Naive thymus-derived CD8-positive, alpha-beta T cell (primary cell): Measurements from ENCODE around the gene MICU1. TPM values are rescaled to one million over a fixed set of nuclear protein-coding genes. Genes with fewer than 3 reads are reported as not detected.
"Not testable (repeated sequence)": the region's sequence is repeated elsewhere in the genome, so short reads cannot be mapped to it uniquely, and the experiment has no call there.

ENCODE experiments used
- ATAC-seq, 2 donors: fragments of 150-1000 bp; cut with Tn5 transposase in 1 of 2; sonication (Bioruptor Pico), chemical (Tn5 transposase) in 1 of 2; 1 replicate in 1 of 2; 2 replicates in 1 of 2; pipeline ENCODE4 v1.10.0; 2021; ENCODE audit warnings: mild to moderate bottlenecking in 2 of 2, moderate library complexity in 2 of 2
- POLR2A ChIA-PET: fragments of 350-600 bp; sonication (Branson Sonifier 250); formaldehyde crosslinking; loops from one replicate; lab custom pipeline; 2021; ENCODE audit warnings: antibody characterized with exemption; lab: Charles Lee
- DNase-seq, 10 donors: peaks; one replicate each; pipeline versions ENCODE4 v3.0.0 to v3.0.0-alpha.2; 2020 to 2022
- H3K27ac Mint-ChIP-seq, 10 donors: one replicate each; pipeline ENCODE4 v1.8.0; 2020 to 2022; ENCODE audit warnings: mild to moderate bottlenecking in 10 of 10, mixed read lengths in 10 of 10, moderate library complexity in 4 of 10, inconsistent platforms in 1 of 10
- H3K27me3 Mint-ChIP-seq, 5 donors: one replicate each; pipeline ENCODE4 v1.8.0; 2021 to 2022; ENCODE audit warnings: mixed read lengths in 5 of 5
- H3K36me3 Mint-ChIP-seq, 3 donors: one replicate each; pipeline ENCODE4 v1.8.0; 2020 to 2022; ENCODE audit warnings: mixed read lengths in 3 of 3, mild to moderate bottlenecking in 2 of 3, inconsistent platforms in 1 of 3
- H3K4me1 Mint-ChIP-seq, 4 donors: one replicate each; pipeline ENCODE4 v1.8.0; 2021 to 2022; ENCODE audit warnings: mixed read lengths in 4 of 4
- H3K4me3 Mint-ChIP-seq, 10 donors: one replicate each; pipeline ENCODE4 v1.8.0; 2020 to 2022; ENCODE audit warnings: mild to moderate bottlenecking in 10 of 10, mixed read lengths in 10 of 10, moderate library complexity in 6 of 10, inconsistent platforms in 1 of 10
- H3K9me3 Mint-ChIP-seq, 9 donors: one replicate each; pipeline ENCODE4 v1.8.0; 2020 to 2022; ENCODE audit warnings: mixed read lengths in 9 of 9, mild to moderate bottlenecking in 3 of 9, inconsistent platforms in 1 of 9, moderate library complexity in 1 of 9
- polyA plus RNA-seq, 3 donors: library from polyadenylated mRNA; unstranded; fragments of 300-500 nt; fragmentation: Illumina TruSeq; gene quantifications; one replicate each; pipeline ENCODE4 v1.2.3, GENCODE V29; 2021
- total RNA-seq, 8 experiments: library from RNA in 2 of 8; stranded (reverse) in 2 of 8; gene quantifications; one replicate each; pipeline ENCODE4 v1.2.3 and lab custom pipeline; 2021 to 2026

The MICU1 gene
- total RNA-seq (10 to 100 TPM; 25.9 to 26.4 TPM), polyA plus RNA-seq (10 to 100 TPM; 20.7 to 24.1 (median 21.4) TPM), total RNA-seq (lab: John Stamatoyannopoulos, UW) (25.5 to 36.2 (median 30.5) reads per million in 6 experiments)

GRCh38 chr10:72625608-72626443 lies at the start of gene MICU1:
Gene MICU1 (minus strand): TSS chr10:72626079. CDS start chr10:72566793, 59,286 bp downstream.
- Mint-ChIP-seq H3K4me1 (peaks cover 5 to 22% (median 14%) of the 10 kb centered on the region in 4 donors), H3K27ac (peak within 1 kb of the TSS; percentile 90 to 98 (median 95)), H3K4me3 (peak within 1 kb of the TSS; percentile 90 to 100 (median 98)), H3K9me3 (no peaks in the 10 kb centered on the region), H3K36me3 (peaks cover 0 to 4% (median 0%) of the 10 kb centered on the region in 3 donors), H3K27me3 (no peaks in the 10 kb centered on the region)
- POLR2A ChIA-PET, result interaction anchor here (0.6 to 2.3 kb wide), 2 partner anchors 13 to 66 kb away, joined by 3 to 7 read pairs; partner anchors contain the start of gene MCU
- DNase-seq (peak; percentile 86 to 96 (median 90)), ATAC-seq (peak; percentile 99)

GRCh38 chr10:72674174-72674573 lies 48.3 kb upstream of the MICU1 start:
- H3K9me3 Mint-ChIP-seq, H3K27ac Mint-ChIP-seq, H3K27me3 Mint-ChIP-seq, H3K4me3 Mint-ChIP-seq, ATAC-seq, DNase-seq, H3K36me3 Mint-ChIP-seq, H3K4me1 Mint-ChIP-seq, POLR2A ChIA-PET: not testable (repeated sequence)

GRCh38 chr10:72673280-72673679 lies 47.4 kb upstream of the MICU1 start:
- Mint-ChIP-seq H3K27ac (no peak overlapping the region), H3K4me3 (no peak overlapping the region), H3K9me3 (peaks cover 0 to 3% (median 0%) of the 10 kb centered on the region in 9 donors), H3K36me3 (no peaks in the 10 kb centered on the region), H3K27me3 (peaks cover 0 to 7% (median 1%) of the 10 kb centered on the region in 5 donors), H3K4me1 (no peaks in the 10 kb centered on the region)
- DNase-seq (no peak), ATAC-seq (no peak)
- POLR2A ChIA-PET, result no interaction called here

- ATAC-seq, result no peak
- no peaks in the 10 kb centered on the region for H3K4me1 Mint-ChIP-seq
- no peaks in the 10 kb centered on the region for H3K9me3 Mint-ChIP-seq
- H3K4me3 Mint-ChIP-seq, result no peak overlapping the region
- DNase-seq, result no peak
- no peak overlapping the region for H3K27ac Mint-ChIP-seq
- POLR2A ChIA-PET, result interaction anchor here (0.5 to 0.6 kb wide), 2 partner anchors 8 to 13 kb away, joined by 3 to 5 read pairs; no protein-coding TSS in a partner anchor
- no peaks in the 10 kb centered on the region for H3K36me3 Mint-ChIP-seq
- H3K27me3 Mint-ChIP-seq, result peaks cover 0 to 5% (median 3%) of the 10 kb centered on the region in 5 donors
Measured at GRCh38 chr10:72667207-72667864, 41.5 kb upstream of the MICU1 start.

GRCh38 chr10:72665925-72666324 lies 40.0 kb upstream of the MICU1 start:
- POLR2A ChIA-PET, result interaction anchor here (0.7 kb wide), 1 partner anchor 150 kb away, joined by 5 read pairs; no protein-coding TSS in a partner anchor
- H3K27me3 Mint-ChIP-seq, result peaks cover 0 to 4% (median 2%) of the 10 kb centered on the region in 5 donors

GRCh38 chr10:72663971-72664370 lies 38.1 kb upstream of the MICU1 start:
- Mint-ChIP-seq H3K9me3 (no peaks in the 10 kb centered on the region), H3K4me1 (no peaks in the 10 kb centered on the region), H3K4me3 (no peak overlapping the region), H3K27me3 (peaks cover 0 to 6% (median 3%) of the 10 kb centered on the region in 5 donors), H3K27ac (no peak overlapping the region), H3K36me3 (no peaks in the 10 kb centered on the region)
- no peak for ATAC-seq
- POLR2A ChIA-PET, result interaction anchor here (0.6 kb wide), 1 partner anchor 8 kb away, joined by 3 read pairs; no protein-coding TSS in a partner anchor
- no peak for DNase-seq

More at GRCh38 chr10:72665925-72666324, 40.0 kb upstream of the MICU1 start:
- Mint-ChIP-seq H3K4me1 (no peaks in the 10 kb centered on the region), H3K9me3 (no peaks in the 10 kb centered on the region), H3K4me3 (no peak overlapping the region), H3K36me3 (no peaks in the 10 kb centered on the region), H3K27ac (no peak overlapping the region)
- DNase-seq, result no peak
- no peak for ATAC-seq

GRCh38 chr10:72661431-72661830 lies 35.6 kb upstream of the MICU1 start:
- H3K4me3 Mint-ChIP-seq, result no peak overlapping the region
- POLR2A ChIA-PET, result no interaction called here
- H3K27me3 Mint-ChIP-seq, result peaks cover 0 to 4% (median 1%) of the 10 kb centered on the region in 5 donors
- no peaks in the 10 kb centered on the region for H3K4me1 Mint-ChIP-seq
- no peaks in the 10 kb centered on the region for H3K9me3 Mint-ChIP-seq
- no peak for DNase-seq
- ATAC-seq, result no peak
- no peak overlapping the region for H3K27ac Mint-ChIP-seq
- no peaks in the 10 kb centered on the region for H3K36me3 Mint-ChIP-seq

- Mint-ChIP-seq H3K9me3 (no peaks in the 10 kb centered on the region), H3K4me3 (no peak overlapping the region), H3K27ac (no peak overlapping the region), H3K4me1 (no peaks in the 10 kb centered on the region), H3K27me3 (peaks cover 0 to 4% (median 1%) of the 10 kb centered on the region in 5 donors), H3K36me3 (no peaks in the 10 kb centered on the region)
- no peak for DNase-seq
- ATAC-seq, result no peak
- POLR2A ChIA-PET, result no interaction called here
Measured at GRCh38 chr10:72660220-72660619, 34.3 kb upstream of the MICU1 start.

GRCh38 chr10:72659694-72660093 lies 33.8 kb upstream of the MICU1 start:
- Mint-ChIP-seq H3K27ac (no peak overlapping the region), H3K4me3 (no peak overlapping the region), H3K27me3 (peaks cover 0 to 4% (median 1%) of the 10 kb centered on the region in 5 donors), H3K9me3 (no peaks in the 10 kb centered on the region), H3K36me3 (no peaks in the 10 kb centered on the region), H3K4me1 (no peaks in the 10 kb centered on the region)
- DNase-seq (no peak), ATAC-seq (no peak)
- POLR2A ChIA-PET, result no interaction called here

- H3K27ac Mint-ChIP-seq, result no peak overlapping the region
- H3K4me1 Mint-ChIP-seq, result no peaks in the 10 kb centered on the region
Measured at GRCh38 chr10:72658696-72659400, 33.0 kb upstream of the MICU1 start.

GRCh38 chr10:72654720-72655119 lies 28.8 kb upstream of the MICU1 start:
- DNase-seq, result no peak
- Mint-ChIP-seq H3K4me3 (no peak overlapping the region), H3K4me1 (no peaks in the 10 kb centered on the region), H3K27ac (no peak overlapping the region), H3K36me3 (no peaks in the 10 kb centered on the region), H3K9me3 (no peaks in the 10 kb centered on the region), H3K27me3 (peaks cover 0 to 4% (median 0%) of the 10 kb centered on the region in 5 donors)
- no peak for ATAC-seq
- POLR2A ChIA-PET, result no interaction called here

More at GRCh38 chr10:72658696-72659400, 33.0 kb upstream of the MICU1 start:
- H3K9me3 Mint-ChIP-seq, result no peaks in the 10 kb centered on the region
- peaks cover 0 to 4% (median 1%) of the 10 kb centered on the region in 5 donors for H3K27me3 Mint-ChIP-seq
- H3K36me3 Mint-ChIP-seq, result no peaks in the 10 kb centered on the region
- POLR2A ChIA-PET, result no interaction called here
- ATAC-seq (no peak), DNase-seq (no peak)
- no peak overlapping the region for H3K4me3 Mint-ChIP-seq

GRCh38 chr10:72653383-72654096 lies 27.7 kb upstream of the MICU1 start:
- Mint-ChIP-seq H3K4me1 (no peaks in the 10 kb centered on the region), H3K9me3 (no peaks in the 10 kb centered on the region), H3K36me3 (no peaks in the 10 kb centered on the region), H3K27ac (no peak overlapping the region), H3K27me3 (no peaks in the 10 kb centered on the region), H3K4me3 (no peak overlapping the region)
- ATAC-seq (no peak), DNase-seq (no peak)
- POLR2A ChIA-PET, result interaction anchor here (0.6 kb wide), 1 partner anchor 35 kb away, joined by 5 read pairs; no protein-coding TSS in a partner anchor
